Activated CD4-positive, CD25-positive, alpha-beta regulatory T cell treated with anti-CD3 and anti-CD28 coated beads, Interleukin-2, amount 50 U/mL, for 24 hours (primary cell): ENCODE data around the gene C19orf12.

Experiments
- ATAC-seq, 2 donors: fragments of 150-1000 bp; cut with Tn5 transposase; one replicate each; pipeline ENCODE4 v1.10.0; 2021; ENCODE audit warnings: mild to moderate bottlenecking in 1 of 2, moderate library complexity in 1 of 2

Gene C19orf12

DNA sequence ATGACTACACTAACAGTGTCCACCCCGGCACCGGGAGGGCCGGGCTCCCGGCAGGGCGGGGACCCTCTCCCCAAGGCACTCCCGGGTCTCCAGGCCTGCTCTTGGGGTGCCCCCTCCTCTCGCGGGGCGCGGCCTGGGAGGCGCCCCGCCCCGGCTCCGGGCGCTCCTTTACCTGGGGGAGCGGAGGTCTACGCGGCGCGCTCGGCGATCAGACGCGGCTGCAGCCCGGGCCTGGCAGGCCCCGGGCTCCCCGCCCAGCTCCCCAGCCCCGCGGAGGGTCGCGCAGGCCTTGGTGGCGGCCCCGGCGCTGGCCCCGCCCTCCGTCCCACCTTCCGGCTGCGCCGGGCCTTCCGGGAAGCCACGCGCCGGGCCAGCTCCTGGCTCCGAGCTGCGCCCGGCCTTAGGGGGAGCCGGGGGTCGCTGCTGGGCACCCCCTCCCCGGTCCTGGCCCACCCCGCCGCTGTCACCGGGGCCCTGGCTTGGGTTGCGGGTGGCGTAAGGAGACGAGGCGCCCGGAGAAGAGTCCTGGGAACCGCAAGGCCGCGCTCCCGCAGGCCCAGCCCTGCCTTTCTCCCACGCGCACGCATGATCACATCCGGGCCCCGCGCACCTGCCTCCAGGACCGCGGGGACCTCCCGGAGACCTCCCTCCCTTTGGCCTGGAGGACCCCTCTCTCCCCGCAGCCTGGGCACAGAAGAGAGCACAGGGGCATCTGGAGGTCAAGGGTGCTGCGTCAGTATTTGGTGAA, at the start of gene C19orf12:
C19orf12 (minus strand) TSS at position 309 of the 748 bp plus-strand sequence. CDS start 6,848 bp downstream, outside the sequence.
- peak; percentile 69 to 72 for ATAC-seq

DNA sequence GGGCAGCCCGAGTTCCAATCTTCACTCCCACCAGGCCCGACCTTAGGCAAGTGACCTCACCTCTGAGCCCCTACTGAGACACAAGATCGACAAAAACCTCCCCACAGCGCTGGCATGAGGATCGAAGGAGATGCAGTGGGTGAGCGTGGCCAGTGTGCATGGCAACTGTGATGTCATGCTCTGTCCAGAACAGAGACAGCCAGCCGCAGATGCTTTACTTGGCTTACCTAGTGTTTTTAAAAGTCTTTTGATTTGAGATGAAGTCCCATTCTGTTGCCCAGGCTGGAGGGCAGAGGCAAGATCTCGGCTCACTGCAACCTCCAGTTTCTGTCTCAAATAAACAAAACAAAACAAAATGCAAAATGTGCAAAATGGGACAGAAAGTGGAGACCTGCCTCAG, 49.3 kb upstream of the C19orf12 start:
- no peak for ATAC-seq

DNA sequence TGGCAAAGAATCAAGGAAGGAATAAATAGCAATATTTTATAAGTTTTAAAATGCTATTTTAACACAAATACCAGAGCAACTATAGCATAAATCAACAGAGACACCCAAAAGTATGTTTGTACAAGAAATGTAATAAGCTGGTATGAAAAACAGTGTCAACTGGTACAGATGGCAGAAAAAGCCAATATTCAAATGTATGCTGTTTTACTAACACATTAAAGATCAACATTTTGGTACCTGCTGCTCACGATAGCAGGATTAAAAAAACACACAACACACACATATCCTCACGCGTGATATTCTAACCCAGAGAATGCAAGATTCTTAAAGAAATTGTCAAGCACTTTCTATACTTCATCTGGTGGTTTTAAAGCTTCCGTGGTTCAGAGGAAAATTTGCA, 48.1 kb upstream of the C19orf12 start:
- ATAC-seq, result no peak

DNA sequence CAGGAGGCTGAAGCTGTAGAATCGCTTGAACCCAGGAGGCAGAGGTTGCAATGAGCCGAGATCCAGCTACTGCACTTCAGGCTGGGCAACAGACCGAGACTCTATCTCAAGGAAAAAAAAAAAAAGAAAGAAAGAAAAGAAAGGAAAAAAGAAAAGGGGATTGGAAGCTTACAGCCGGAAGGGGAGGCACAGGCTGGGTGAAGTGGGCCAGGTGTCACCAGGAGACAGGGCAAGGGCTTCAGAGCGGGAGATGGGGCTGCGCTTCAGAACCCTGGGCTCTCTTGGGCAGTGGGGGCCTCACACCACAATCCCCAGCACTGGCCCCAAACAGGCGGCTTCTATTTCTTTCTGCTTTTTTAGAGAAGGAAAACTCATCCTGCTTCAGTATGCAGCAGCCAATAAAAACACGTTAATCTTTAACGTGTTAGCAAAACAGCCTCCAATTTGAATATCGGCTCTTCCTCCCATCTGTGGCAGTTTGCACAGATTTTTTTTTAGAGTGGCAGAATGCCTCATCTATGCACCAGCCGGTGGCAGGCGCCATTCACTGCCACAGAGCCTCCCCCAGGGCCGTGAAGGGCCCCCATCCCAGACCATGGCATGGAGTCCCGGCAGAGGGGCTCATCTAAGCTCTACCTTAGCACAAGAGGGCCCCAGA, 46.6 kb upstream of the C19orf12 start:
- ATAC-seq, result no peak

DNA sequence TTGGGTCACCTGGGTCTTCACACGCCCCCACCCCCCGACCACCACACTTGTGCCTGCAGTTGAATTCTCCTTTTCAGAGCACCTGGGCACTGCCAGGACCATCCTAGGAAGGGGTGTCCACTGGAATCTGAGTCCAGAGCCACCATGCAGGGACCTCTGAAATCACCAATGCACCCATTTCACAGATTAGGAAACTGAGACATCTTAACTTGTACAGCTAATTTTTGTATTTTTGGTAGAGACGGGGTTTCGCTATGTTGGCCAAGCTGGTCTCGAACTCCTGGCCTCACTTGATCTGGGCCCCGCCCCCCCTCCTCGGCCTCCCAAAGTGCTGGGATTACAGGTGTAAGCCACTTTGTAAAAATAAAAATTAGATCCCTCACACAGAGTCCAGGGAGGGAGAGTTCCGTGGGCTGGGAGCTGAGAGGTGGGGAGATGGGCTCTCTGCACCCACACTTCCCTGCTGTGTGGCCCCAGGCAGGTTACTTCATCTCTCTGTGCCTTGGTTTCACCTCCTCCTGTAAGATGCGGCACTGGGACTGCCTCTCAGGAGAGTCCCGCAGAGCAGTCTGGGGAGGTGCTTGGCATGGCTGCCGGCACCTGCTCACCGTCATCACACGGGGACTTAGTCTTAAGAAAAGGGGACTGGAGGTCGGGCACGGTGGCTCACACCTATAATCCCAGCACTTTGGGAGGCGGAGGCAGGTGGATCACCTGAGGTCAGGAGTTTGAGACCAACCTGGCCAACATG, 45.9 kb upstream of the C19orf12 start:
- no peak for ATAC-seq

DNA sequence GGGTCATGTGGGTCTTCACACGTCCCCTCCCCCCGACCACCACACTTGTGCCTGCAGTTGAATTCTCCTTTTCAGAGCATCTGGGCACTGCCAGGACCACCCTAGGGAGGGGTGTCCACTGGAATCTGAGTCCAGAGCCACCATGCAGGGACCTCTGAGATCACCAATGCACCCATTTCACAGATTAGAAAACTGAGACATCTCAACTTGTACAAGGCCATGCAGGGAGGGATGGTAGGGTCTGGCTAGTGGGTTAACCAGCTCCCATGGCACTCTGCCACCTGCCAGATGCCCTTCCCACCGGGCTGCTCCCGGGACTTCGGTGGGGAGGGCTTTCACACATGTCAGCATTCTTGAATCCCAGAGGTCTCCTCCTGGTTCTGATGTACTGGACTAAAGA, 44.3 kb upstream of the C19orf12 start:
- no peak for ATAC-seq

DNA sequence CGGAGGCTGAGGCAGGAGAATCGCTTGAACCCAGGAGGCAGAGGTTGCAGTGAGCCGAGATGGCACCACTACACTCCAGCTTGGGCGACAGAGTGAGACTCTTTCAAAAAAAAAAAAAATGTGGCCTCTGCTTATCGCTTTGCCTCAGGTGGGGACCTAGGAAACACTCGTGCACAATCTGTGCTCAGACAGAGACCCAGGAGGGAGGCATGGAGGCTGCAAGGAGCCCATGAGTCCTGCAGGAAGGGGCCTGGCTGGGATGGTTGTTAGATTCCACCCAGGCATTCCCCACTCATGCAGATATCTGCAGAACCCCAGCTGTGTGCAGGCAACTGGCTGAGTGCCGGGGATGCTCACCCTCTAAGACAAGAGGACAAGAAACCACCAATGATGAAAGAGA, 43.8 kb upstream of the C19orf12 start:
- no peak for ATAC-seq

DNA sequence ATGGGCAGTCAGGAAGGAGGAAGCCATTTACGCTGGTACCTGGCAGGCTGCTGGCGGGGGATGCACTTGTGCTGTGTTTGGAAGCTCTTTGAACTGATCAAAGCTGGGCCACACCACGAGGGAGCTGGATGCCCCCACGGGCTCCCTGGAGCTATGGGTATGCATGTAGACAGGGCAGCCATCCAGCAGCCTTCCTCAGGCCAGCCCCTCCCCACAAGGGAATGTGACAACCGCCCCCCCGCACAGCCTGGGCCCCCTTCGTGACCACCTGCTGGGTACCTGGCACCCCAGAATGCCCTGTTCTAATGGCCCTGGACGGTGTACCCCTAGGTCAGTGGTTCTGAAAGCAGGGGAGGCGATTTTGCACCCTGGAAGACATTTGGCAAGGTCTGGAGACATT, 42.5 kb upstream of the C19orf12 start:
- no peak for ATAC-seq

DNA sequence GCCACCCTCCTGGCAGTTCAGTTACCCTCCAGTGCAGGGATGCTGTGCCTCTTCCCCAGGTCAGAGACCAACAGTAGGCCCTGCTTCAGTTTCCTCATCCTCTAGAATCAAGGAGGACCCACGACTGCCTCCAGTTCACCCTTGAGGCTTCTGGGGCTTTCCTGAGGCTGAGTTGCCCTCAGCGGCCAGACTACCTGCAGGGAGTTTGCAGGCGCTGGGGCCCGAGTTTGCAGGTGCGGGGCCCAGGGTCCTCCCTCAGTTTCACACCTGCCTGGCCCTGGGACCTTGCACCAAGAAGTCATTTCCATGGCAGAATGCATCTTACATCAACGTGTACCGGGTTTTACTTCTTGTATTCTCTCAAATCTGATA, 38.9 kb upstream of the C19orf12 start:
- ATAC-seq, result no peak

DNA sequence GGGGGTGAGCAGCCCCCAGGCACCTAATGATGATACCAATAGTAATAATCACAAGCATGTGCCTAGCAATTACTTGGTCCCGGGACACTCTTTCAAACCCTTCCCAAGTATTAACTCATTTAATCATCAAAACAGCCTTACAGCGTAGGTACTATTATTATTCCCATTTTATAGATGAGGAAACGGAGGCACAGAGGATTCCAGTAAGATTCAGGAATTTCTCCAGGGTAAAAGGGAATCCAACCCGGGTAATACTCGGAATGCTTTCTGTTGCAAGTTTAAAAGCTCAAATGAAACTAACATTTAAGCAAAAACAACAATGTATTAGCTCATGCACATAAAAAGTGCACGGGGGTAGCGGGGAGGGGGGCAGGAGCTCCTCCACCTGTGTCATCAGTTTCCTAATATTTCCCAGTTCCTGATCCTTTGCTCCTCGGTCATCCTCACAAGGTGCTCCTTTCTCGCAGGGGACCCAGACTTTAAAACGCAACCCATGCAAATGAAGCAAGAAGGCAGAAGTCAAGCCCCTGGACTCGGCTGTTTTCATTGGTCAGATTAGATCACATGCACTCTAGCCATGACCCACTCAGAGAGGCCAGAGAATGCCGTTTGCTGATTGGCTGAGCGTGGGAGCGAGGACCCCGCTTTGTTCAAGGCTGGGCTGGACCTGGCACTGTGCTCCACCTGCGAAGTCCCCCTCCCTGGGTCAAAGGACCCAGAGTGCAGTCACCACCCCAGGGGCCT, 38.3 kb upstream of the C19orf12 start:
- no peak for ATAC-seq

DNA sequence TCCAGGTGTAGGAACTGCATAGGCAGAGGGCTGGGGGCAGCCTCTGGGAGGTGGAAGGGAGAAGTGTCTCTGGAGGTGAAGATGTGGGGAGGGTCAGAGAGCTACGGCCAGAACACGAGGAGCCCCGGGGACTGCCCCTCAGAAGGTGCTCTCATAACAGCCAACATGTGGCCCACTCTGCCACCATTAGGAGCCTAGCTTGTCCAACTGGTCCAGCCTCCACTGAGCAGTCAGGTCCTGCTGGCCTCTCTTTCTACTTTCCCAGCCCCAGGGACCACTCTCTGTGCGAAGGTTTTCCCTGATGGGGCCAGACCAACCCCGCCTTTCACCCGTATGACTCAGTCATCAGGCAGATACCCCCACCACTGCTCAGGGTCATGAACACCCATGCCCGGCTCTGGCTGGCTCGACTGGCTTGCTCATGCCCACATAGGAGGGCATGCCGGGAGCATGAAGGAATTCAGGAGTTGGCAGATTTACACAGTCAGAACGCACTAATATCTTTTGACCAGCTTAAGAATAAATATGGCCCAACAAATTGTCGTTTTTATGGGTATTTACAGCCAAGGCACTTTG, 37.5 kb upstream of the C19orf12 start:
- no peak for ATAC-seq

DNA sequence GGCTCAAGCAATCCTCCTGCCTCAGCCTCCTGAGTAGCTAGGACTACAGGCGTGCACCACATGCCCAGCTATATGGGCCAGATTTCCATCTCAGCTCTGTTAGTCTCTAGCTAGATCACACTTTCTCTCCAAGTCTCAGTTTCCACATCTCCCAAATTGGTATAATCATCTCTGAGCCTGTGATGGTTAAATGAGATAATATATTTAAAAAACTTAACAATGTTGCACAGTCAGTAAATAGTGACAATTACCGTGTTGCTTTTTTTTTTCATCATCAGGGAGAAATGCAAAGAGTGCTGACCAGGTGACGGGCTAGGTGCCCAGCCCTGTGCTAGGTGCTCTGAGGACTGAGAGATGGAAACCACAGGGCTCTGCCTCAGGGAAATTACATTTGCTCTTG, 36.9 kb upstream of the C19orf12 start:
- no peak for ATAC-seq

DNA sequence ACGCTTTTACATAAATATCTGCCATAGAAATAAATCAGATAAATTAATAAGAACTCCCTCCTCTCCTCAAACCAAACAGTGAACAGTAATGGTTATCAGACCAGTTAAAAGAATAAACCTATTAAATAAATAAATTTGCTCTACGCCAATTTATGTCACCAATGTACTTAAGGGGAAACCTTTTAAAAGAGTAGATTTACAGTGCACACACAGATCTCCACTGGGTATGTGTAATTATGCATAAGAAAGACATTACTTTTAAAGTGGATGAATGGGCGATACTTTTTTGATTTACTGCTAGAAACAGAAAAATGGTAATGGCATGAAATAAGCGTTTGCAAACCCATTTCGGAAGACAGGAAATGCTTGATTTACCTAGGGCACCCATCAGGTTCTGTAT, 34.9 kb upstream of the C19orf12 start:
- ATAC-seq, result no peak

DNA sequence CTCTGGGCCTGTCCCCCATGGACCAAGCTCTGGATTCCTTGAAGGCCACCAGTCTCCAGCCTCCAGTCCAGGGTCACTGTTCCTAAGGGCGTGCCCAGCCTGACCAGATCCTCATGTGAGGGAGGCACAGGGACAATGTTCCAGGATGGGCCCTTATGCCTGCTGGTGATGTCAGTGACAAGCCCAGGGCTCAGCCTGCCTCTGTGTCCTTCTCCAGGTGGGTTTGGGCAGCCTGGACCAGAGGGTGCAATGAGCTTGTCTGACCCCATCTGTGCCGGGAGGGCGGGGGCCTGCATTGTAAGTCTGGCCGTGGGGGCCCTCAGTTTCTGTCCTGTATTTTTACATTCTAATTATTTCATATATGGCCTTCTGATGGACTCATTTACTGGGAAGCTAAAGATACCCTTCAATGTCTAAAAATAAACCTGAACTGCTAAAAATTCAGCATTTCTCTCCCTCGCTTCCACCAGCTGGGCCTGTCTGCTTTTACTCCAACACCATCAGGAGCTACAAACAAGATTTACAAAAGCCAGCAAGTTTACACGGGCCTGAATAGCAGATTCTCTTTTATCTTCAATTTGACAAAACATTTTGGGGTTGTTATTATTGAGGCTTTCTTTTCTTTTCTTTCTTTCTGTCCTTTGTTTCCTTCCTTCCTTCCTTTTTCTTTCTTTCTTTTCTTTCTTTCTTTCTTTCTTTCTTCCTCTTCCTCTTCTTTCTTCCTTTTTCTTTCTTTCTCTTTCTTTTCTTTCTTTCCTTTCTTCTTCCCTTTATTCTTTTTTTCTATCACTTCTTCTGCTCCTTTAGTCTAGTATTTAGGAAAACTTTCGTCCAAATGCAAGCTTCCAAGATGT, 34.2 kb upstream of the C19orf12 start:
- ATAC-seq, result no peak

DNA sequence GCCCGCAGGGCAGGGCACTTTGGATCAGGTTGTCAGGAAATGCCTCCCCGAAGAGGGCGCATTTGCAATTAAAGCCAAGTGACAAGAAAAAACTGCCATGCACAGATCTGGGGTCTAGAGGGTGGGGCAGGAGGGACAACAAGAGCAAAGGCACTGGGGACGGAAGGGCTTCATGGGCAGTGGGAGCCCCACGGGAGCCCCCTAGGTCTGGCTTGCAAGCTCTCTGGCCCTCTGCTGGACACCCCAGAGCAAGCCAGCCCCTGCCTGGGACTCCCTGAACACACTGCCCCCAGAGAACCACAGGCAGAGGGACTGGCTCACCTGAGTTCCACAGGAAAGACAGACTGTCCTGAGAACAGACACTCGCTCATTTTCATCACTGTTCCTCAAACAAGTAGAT, 30.2 kb upstream of the C19orf12 start:
- no peak for ATAC-seq

DNA sequence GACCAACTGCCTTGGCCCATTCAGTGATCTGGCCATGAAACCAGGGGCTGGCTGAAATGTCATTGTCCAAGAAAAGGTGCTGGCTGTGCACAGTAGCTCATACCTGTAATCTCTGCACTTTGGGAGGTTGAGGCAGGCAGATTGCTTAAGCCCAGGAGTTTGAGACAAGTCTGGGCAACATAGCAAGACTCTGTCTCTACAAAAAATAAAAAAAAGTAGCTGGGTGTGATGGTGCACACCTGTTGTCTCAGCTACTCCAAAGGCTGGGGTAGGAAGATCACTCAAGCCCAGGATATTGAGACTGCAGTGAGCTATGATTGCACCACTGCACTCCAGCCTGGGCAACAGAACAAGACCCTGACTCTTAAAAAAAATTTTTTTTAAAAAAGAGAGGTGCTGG, 28.6 kb upstream of the C19orf12 start:
- no peak for ATAC-seq

DNA sequence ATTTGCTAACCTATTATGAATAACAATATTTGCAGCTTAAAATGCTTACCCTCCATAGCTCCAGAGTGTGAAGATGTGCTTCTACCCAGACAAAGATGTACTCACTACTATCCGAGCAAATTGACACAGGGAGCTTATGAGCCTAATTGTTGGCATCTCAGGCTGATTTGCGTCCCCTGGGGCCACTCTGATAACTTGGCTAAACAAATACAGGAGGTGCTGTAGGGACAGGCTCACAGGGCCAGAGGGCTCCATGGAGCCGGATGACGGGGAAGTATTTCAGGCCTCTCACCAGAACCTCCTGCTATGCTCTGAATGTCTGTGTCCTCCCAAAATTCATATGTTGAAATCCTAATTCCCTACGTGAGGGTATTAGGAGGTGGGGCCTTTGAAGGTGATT, 26.7 kb upstream of the C19orf12 start:
- no peak for ATAC-seq

DNA sequence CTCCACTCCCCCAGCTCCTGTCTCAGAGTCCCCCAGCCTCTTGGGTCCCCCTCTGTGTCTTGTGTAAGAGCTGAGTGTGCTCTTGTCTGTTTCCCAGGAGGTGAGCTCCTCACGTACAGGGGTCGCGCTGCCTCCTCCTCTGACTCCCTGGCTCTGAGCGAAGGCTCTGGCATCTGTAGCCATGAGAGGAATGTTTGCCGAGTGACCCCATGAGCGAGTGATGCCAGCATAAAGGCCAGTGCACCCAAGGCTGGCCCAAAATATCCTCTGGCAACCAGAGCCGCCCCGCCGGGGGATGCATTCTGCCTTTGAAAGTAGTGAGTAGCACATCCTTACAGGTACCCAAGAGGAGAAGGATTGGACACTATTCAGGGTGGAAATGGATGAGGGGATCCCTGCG, 26.2 kb upstream of the C19orf12 start:
- ATAC-seq, result no peak

DNA sequence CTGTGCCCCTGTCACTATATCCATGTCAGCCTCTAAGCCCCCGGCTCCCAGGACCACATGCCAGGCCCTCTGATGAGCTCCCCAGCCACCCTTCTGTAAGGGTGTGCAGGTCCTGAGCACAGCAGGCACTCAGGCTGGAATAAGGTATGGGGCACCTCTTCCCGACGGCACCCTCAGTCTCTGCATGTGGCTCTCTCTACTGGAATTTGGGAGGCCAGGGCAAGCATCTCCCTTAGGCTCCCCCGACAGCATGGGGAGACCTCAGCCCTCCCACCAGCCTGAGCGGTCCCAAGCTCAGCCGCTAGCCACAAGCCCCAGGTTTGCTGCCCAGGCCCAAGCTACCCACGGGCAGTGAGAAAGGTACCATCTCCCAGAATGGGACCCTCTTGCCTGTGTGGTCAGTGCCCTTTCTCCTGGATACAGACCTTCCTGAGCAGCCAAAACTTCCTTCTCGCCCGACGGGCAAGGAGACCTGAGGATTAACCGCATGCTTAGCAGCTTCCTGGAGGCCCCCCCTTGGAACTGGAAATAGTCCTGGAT, 22.5 kb upstream of the C19orf12 start:
- ATAC-seq, result no peak

DNA sequence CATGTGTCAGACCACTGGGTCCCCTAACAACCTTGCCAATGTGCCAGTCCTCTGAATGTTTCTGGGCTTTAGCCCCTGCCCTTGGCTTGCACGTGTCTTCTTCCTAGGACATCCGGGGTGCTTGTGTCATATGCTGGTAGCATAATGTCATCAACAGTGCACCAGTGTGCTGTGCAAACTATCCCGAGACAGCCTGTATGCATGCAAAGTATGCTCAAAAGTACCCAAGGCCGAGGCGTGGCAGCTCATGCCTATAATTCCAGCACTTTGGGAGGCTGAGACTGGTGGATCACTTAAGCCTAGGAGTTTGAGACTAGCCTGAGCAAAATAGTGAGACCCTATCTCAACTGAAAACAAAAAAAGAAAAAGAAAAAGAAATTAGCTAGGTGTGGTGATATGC, 20.8 kb upstream of the C19orf12 start:
- ATAC-seq, result no peak

DNA sequence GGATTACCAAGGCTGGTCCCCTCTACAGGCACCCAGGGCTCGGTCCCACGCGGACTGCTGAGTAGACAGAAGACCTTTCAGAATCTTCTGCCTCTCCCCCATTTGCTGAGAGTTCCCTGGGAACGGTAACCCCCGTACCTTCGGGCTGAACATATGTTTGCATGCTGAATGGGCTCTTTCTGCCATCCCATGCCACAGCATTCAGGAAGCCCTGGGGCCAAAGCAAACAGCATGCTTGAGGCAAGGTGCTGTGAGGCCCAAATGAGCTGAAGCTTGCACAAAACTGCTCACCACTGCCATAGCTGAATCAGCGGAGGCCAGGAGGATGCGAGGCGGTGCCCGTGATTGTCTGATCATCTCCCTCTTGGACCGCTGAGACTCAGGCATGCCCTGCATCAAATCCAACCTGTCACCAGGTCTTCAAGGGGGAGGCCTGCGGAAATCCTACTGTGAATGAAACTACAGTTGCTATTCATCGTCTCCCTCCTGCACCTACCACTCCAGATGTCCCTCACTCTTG, 16.3 kb upstream of the C19orf12 start:
- no peak for ATAC-seq
